IPS-18c (cell line): ENCODE results near the gene NSD2.

Experiments used
- H3K4me3 ChIP-seq: 2 replicates; pipeline ENCODE4 v1.7.0; 2013; ENCODE audit warnings: low read depth, mild to moderate bottlenecking, low read length, moderate library complexity; ENCODE audit not compliant: insufficient read depth
- H3K9me3 ChIP-seq: one replicate; pipeline ENCODE4 v1.6.1; 2013; ENCODE audit warnings: mild to moderate bottlenecking, low read length, moderate library complexity; ENCODE audit not compliant: control insufficient read depth, insufficient read depth

Gene NSD2

DNA sequence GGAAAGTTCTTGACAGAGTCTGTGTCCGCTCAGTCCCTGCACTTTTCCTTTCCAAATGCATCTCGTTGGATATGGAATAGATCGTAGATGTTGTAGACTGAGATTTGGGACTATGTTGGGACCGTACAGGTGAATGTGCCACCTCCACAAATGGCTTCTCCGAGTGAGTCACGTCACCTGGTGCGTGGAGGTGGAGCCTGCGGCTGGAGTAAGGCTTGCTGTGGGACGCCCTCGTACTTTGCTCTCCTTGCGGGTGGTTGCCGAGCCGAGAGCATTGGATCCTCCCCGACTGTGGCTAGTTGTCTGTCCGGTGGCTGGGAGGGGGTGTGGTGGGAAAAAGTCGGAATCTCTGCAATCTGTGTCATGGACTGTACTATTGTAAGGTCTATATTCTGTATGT, 77.0 kb downstream of the NSD2 start:
- Histone ChIP-seq H3K4me3 (no peak overlapping the region), H3K9me3 (peaks cover 2% of the 10 kb centered on the region)

DNA sequence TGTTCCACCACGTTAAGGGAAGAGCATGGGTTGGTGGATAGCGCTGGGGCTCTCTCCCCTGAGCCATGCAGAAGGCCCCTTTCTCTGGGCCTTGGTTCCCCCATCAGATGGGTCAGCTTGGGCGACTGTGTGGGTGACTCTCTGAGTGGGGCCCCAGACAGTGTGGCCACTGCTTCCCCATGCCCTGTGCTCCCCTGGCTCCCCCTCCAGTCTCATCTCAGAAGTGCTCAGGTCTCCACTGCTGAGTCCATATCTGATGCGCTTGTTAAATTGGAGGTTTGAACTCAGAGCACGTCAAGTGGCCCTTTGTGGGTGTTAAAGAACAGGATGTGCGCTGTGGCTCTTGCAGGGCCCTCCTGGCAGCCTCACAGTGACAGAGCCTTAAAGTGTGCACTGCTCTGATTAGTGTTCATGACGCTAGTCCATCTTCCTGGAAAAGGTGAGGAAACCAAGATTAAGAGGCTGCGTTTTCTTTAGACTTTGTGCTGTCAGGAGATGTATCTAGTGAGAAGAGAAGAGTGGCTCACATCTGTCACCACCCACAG, 77.8 kb downstream of the NSD2 start:
- H3K9me3 ChIP-seq: peaks cover 2% of the 10 kb centered on the region
- H3K4me3 ChIP-seq: no peak overlapping the region

DNA sequence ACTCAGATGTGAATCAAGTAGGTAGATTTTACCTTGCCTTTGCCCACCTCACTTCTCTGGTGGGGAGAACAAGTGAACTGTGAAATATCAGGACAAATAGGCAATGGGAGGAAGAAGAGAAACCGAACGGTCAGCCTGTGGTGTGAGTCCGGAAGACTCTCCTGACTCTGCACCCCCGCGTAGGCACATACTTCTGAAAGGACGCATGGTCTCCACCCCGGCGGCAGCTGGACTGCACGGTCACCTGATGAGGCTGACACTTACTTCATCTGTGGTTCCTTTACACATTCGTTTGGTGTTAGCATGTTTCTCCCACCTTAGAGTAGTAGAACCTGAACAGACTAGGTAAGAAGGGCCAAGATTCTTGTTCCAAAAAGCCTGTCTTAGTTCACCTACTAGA, 79.2 kb downstream of the NSD2 start:
- Histone ChIP-seq H3K4me3 (no peak overlapping the region), H3K9me3 (peaks cover 2% of the 10 kb centered on the region)

DNA sequence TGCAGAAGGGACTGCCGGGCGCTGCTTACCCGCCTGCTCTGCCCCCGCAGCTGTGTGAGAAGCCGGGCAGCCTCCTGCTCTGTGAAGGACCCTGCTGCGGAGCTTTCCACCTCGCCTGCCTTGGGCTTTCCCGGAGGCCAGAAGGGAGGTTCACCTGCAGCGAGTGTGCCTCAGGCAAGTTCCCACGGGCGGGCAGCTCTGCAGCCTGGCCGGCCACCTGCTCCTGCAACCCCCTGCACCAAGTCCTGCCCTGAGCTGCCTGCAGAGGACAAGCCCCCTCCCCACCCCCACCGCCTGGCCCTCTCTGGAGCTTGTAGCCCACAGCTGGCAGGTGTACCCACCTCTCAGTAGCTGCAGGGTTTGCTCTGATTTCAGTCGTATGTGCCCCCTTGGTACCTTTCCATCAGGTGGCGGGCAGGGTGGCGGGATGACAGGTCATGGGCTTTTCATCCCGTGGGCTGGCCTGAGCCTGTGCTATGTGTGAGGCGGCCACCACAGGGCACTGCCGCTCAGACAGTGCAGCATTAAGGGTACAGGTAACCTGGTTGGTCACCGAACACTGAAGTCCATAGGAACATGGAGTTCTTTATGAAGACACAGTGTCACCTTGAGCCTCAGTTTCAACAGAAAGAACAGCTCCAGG, 81.0 kb downstream of the NSD2 start:
- H3K9me3 ChIP-seq: peaks cover 2% of the 10 kb centered on the region
- H3K4me3 ChIP-seq: no peak overlapping the region

DNA sequence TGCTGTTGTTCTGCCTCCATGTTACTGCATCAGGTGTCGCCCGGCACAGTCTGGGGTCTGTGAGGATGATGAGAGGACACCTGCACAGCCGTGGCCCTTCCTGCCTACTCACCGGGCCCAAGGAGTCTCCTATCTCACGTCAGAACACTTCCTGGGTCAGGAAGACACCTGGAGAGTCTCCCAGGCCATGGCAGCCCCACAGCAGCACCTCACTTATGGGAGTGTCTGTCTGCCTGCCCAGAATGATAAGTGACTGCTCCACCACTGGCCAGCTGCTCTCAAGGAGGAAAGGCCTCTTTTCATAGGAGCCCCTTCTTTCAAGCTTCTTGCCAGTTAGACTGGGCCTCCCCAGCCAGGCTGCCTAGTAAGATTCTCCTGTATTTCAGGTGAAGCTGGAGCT, 81.5 kb downstream of the NSD2 start:
- Histone ChIP-seq H3K9me3 (peaks cover 2% of the 10 kb centered on the region), H3K4me3 (no peak overlapping the region)

DNA sequence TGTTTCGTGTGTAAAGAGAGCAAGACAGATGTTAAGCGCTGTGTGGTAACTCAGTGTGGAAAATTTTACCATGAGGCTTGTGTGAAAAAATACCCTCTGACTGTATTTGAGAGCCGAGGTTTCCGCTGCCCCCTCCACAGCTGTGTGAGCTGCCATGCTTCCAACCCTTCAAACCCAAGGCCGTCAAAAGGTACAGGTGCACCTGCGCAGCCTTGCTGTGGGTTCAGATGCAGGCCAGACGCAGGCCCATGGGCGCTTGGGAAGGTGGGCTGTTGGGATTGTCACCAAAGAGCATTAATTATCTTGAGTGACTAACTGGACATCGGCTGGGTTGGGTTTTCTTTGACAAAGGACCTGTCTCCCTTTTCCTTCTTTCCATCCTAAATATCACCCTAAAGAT, 82.1 kb downstream of the NSD2 start:
- H3K4me3 ChIP-seq: no peak overlapping the region
- peaks cover 2% of the 10 kb centered on the region for H3K9me3 ChIP-seq

DNA sequence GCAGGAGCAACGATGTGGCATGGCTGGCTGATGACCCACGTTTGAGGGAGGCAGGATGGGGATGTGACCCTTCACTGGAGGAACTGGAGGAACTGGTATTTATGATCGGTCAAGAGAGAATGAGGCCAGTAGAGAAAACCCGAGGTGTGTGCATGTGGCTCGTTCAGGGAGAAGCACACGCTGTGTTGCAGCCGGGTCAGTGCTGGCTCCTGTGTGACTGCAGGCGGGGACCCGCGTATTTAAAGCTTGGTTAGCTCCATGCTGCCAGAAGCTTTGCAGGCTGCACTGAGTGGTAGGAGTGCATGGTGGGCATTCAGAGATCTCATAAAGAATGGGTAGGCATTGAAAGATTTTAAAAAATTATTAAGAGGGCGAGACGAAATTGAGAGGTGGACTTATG, 85.4 kb downstream of the NSD2 start:
- no peak overlapping the region for H3K4me3 ChIP-seq
- H3K9me3 ChIP-seq: no peaks in the 10 kb centered on the region

DNA sequence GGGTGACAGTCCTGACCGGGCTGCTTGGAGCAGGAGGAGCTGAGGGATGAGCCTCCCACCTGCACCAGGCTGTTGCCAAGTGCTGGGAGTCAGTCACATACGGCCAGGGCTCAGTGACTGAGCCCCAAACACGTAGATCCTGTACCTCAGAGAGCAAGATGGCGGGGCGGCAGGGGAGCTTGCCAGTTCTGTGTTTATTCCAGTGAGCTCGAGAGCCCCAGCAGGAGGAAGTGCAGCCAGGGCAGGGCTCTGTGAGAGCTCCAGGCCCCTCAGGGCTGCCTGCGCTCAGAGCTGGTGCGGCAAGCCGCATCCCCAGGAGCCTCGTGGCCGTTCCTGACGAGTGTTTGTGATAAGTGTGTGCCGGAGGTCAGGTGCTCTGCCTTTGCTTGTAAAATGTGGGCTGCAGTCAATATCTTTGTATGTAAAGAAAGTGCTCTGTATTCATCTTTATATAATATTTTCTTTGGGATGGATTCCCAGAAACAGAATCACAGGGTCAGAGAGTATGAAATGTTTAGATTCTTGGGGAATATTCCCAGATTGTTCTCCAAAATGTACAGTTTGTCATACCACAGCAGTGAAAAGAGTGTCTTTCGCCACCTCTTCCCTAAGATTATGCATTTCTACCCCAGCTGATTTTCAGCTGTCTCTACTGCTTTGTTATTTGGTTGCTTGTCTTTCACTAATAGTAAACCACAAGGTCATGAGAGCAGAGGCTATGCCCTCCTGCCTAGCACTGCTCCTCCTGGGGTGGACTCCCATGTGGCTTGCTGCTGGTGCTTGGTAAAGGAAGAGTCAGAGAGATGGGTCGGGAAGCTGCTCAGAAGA, 87.3 kb downstream of the NSD2 start:
- Histone ChIP-seq H3K9me3 (no peaks in the 10 kb centered on the region), H3K4me3 (no peak overlapping the region)

DNA sequence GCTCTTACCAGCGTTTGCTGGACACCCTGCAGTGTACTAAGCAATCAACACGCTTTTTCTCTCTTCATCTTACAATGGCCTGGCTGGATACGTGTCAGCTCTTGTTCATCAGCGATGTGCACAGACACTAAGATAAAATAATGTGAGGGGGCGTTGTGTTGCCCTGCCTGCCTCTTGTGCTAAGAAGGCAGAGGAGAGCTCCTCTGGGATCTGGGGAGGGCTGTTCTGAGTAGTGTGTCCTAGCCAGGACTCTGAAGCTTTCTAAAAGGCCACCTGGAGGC, 87.9 kb downstream of the NSD2 start:
- Histone ChIP-seq H3K9me3 (no peaks in the 10 kb centered on the region), H3K4me3 (no peak overlapping the region)

DNA sequence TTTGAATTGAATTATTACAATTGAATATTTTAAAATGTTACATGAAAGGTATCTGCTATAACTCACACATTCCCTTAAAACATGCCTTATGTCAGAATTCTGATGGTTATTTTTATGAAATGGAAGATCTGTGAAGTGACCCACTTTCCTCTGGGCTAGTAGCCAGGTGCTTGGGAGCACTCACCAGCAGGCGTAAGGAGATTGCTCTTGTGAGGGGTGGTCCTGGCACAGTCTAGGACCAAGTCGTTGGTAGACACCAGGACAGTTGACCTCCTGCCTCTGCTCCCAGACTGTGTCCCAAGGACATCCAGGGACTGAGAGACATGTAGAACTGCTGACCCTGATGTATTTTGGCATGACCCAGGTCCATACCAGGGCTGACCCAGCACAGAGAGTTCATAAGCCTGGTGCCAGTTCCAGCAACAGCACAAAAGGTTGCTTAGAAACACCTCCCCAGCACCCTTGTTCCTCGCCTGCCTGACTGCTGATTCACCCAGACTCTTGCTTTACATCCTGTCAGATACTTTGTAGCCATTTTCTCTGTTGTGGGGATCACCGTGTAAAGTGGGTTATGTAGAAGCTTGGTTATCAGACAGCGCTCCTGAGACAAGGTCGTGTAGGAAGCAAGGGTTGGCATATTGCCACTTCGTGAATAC, 89.1 kb downstream of the NSD2 start:
- no peak overlapping the region for H3K4me3 ChIP-seq
- H3K9me3 ChIP-seq: no peaks in the 10 kb centered on the region

DNA sequence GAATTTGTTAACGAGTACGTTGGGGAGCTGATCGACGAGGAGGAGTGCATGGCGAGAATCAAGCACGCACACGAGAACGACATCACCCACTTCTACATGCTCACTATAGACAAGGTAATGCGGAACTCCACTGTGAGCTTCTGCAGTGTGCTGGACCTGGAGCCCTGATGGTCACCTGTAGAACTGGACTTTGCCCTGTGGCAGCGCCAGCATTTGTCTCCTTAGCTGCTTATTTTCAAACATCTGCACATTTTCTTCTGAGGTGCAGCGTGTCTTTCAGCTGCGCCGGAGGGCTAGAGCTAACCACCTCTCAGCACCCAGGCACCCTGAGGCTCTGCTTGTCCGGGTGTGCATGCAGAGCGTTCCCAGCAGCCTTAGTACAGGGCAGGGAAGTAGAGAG, 89.8 kb downstream of the NSD2 start:
- Histone ChIP-seq H3K9me3 (no peaks in the 10 kb centered on the region), H3K4me3 (no peak overlapping the region)

DNA sequence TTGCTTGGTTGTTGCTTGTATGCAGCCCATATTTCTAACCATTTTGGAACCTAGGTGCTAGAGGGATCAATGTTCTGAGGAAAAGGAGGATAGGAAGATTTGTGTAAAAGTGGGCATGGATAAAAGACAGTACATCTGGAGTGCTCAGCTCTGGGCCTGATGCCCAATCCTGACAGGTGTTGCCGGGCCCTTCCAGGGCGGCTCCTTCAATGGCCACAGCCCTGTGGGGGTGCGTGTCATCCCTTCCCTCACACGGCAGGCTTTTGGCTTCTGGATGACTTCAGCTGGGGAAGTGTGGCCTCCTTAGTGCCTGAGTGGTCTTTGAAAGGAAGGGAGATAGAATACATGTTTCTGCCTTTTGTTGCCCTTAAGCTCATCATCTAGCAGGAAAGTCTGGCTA, 90.4 kb downstream of the NSD2 start:
- no peak overlapping the region for H3K4me3 ChIP-seq
- no peaks in the 10 kb centered on the region for H3K9me3 ChIP-seq

DNA sequence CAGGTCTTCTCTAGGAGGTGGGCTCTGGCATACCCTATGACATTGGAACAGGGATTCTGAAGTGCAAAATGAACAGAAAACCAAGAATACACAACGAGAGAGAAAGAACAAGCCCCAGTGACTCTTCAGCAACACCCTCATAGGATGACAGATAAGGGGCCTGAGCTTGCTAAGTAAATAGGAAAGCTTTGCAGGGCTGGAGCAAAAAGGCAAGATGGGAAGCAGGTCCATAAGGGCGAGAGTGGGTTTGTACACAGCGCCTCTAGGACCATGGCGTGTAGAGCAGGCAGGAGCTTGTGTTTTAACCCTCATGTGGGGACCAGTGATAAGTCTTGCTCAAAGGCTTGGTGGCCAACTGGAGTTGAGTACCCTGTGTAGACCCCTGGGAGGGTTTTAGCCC, 91.8 kb downstream of the NSD2 start:
- Histone ChIP-seq H3K4me3 (no peak overlapping the region), H3K9me3 (no peaks in the 10 kb centered on the region)

DNA sequence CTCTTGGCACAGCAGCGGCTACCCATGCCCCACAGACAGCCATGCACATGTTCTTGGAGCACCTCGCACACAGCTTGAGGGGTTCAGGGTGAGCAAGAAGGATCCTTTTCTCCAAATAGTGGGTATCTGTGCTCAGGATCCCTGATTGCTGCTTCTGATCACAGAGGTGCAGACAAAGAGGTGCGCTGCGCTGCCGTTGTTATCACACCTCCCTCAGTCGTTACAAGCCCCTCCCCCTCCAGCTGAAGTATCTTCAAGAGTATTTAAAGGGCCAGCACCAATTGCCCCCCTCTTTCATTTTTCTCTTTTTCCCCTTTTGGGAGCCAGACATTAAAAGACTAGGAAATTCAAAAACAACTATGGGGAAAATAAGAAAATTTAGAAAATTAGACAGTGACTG, 93.2 kb downstream of the NSD2 start:
- Histone ChIP-seq H3K9me3 (peaks cover 2% of the 10 kb centered on the region), H3K4me3 (no peak overlapping the region)

DNA sequence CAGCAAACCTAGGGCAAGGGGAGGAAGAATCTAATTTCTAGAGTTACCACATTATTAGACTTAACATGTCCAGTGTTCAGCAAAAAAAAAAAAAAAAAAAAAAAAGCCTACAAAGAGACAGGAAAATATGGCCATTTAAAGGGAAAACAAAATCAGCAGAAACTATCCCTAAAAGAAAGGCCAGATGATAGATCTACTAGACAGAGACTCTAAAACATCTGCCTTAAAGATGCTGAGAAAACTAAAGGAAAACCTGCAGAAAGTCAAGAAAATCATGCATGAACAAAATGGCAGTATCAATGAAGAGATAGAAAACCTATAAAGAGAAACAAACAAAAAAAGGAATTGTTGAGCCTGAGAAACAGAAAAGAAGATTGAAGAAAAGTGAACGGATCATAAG, 93.8 kb downstream of the NSD2 start:
- H3K9me3 ChIP-seq: peaks cover 2% of the 10 kb centered on the region
- H3K4me3 ChIP-seq: no peak overlapping the region

DNA sequence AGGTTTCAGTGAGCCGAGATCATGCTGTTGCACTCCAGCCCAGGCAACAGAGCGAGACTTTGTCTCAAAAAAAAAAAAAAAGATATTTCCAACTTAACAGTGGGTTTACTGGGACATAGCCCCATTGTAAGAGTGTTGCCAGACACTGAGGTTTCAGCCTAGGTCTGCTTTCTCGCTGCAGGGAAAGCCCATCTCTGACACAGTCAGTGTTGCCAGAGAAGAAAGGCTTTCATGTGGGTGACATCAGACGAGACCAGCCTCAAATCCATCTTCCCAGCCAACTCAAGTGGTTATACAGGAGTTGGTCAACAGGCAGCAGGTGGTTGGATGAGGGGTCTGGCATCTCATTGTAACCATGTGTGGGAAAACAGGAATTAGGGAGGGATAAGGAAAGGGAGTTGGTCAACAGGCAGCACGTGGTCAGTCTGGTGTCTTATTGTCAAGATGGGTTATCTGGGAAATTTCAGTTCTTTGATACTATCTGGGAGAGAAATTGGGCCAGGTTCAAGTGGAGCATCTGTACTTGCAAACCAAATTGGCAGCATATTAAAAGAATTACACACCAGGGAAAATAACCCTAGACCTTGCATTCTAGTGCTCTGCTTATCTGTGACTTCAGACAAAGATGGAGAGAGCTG, 96.4 kb downstream of the NSD2 start:
- H3K9me3 ChIP-seq: peaks cover 2% of the 10 kb centered on the region
- H3K4me3 ChIP-seq: no peak overlapping the region

DNA sequence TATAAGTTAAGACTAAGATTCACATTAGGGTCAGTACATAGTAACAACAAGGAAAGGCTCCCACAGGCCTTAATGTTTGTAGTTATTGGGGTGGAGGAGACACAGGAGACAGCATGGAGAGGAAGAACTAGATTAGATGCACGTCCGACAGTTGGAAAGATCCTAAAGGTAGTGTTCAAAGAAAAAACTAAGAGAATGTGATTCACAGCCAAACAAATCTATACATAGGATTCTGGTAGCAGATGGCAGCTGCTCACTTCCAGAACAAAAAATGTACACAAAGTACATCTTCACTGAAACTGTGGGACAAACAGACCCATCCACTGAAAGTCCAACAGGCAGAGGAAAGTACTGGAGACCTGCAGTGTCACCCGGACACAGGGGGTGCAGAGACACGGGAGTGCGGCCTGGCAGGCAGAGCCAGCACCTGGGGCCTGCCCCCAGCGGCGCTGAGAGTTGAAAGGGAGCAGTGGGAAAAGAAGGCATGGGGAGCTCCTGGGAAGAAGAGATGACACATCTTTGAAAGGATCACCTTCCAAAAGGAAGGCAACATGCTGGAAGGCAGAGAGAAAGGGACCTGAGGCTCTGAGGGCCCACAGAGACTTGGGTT, 97.6 kb downstream of the NSD2 start:
- H3K4me3 ChIP-seq: no peak overlapping the region

More for the DNA sequence above, 97.6 kb downstream of the NSD2 start:
- peaks cover 2% of the 10 kb centered on the region for H3K9me3 ChIP-seq
